Measurements from ENCODE around the gene VPS52.

DNA sequence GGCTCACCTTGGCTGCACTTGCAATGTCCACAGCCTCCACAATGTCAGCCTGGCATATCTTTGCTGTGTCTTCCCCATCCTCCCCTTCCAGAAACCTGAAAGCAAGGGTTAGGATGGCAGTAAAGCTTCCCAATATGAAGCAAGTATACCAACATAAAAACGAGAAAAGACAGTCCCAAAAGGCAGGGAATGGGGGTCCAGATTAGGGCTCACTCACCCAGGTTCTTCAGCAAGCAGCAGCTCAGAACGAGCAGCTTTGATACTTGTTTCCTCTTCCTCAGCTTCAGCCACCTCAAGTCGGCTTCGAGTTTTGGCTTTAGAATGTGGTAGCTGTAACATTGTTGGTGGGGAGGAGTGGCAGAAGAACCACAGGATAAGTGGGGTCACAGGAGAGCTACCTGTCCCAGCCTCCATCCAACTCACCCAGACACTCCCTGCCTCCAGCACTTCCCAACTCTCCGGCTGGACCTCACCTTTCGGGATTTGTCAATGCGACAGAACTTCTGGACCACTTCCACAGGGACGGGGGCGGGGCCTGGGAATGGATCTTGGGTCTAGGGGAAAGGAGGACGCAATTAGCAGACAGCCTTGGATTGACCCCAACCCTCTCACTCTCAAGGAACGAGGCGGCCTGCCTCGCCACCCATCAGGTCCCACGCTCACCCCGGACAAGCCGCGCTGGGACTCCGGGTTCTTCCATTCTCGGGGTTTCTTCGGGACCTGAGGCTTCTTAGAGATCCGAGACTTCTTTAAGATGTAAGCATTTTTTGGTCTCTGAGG is 16.7 kb upstream of the VPS52 start:
- TF ChIP-seq, protein P1, sequence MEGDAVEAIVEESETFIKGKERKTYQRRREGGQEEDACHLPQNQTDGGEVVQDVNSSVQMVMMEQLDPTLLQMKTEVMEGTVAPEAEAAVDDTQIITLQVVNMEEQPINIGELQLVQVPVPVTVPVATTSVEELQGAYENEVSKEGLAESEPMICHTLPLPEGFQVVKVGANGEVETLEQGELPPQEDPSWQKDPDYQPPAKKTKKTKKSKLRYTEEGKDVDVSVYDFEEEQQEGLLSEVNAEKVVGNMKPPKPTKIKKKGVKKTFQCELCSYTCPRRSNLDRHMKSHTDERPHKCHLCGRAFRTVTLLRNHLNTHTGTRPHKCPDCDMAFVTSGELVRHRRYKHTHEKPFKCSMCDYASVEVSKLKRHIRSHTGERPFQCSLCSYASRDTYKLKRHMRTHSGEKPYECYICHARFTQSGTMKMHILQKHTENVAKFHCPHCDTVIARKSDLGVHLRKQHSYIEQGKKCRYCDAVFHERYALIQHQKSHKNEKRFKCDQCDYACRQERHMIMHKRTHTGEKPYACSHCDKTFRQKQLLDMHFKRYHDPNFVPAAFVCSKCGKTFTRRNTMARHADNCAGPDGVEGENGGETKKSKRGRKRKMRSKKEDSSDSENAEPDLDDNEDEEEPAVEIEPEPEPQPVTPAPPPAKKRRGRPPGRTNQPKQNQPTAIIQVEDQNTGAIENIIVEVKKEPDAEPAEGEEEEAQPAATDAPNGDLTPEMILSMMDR (IDR thresholded peaks at IDR 0.05; ENCODE audit: insufficient read depth, low read depth, low read length): no peak
- TF ChIP-seq EZH2 (IDR thresholded peaks at IDR 0.05; ENCODE audit: insufficient read depth, low read length): no peak

Measured in astrocyte (in vitro differentiated cells and primary cell).